Activated B cell treated with CpG ODN at 0.5 μM for 24 hours (primary cell): ENCODE measurements around the gene DNASE1L2. TPM values are rescaled to one million over a fixed set of nuclear protein-coding genes. Genes with fewer than 3 reads are reported as not detected.

Experiments used
- ATAC-seq: fragments of 200-7000 bp; cut with Tn5 transposase; one replicate; pipeline ENCODE4 v1.10.0; 2021; ENCODE audit warnings: low read depth, mild to moderate bottlenecking, moderate library complexity
- CTCF ChIA-PET: fragments of 350-600 bp; sonication (Branson Sonifier 250); formaldehyde crosslinking; loops from one replicate; lab custom pipeline; 2021; ENCODE audit warnings: antibody characterized with exemption; lab: Charles Lee
- POLR2A ChIA-PET: fragments of 350-600 bp; sonication (Branson Sonifier 250); formaldehyde crosslinking; loops from one replicate; lab custom pipeline; 2021; ENCODE audit warnings: antibody characterized with exemption; lab: Charles Lee
- DNase-seq: peaks from one replicate; pipeline ENCODE4 v3.0.0; 2022
- H3K27ac Mint-ChIP-seq: one replicate; pipeline ENCODE4 v1.8.0; 2020; ENCODE audit warnings: mixed read lengths
- H3K27me3 Mint-ChIP-seq: one replicate; pipeline ENCODE4 v1.8.0; 2021; ENCODE audit warnings: mixed read lengths
- H3K36me3 Mint-ChIP-seq: one replicate; pipeline ENCODE4 v1.8.0; 2021; ENCODE audit warnings: low read depth, mixed read lengths
- H3K4me1 Mint-ChIP-seq: one replicate; pipeline ENCODE4 v1.8.0; 2021; ENCODE audit warnings: mixed read lengths
- H3K4me3 Mint-ChIP-seq: one replicate; pipeline ENCODE4 v1.8.0; 2020; ENCODE audit warnings: mild to moderate bottlenecking, mixed read lengths
- H3K9me3 Mint-ChIP-seq: one replicate; pipeline ENCODE4 v1.8.0; 2020; ENCODE audit warnings: mixed read lengths
- intact Hi-C: fragments of 100-400 bp; cut with micrococcal nuclease; formaldehyde crosslinking; loops from one replicate; pipeline ENCODE4 v1.15.1; 2024
- total RNA-seq: library from RNA; stranded (reverse); gene quantifications from 2 replicates; pipeline ENCODE4 v1.2.3, GENCODE V29; 2022
- TF ChIP-seq, protein P1 (sequence below): fragments of 200-600 bp; IDR thresholded peaks from one replicate; pipeline ENCODE4 v1.8.0; 2022; ENCODE audit warnings: antibody characterized with exemption, mild to moderate bottlenecking

The DNASE1L2 gene
- total RNA-seq, 1 donor from 2014 or later: 1.3 TPM

DNA sequence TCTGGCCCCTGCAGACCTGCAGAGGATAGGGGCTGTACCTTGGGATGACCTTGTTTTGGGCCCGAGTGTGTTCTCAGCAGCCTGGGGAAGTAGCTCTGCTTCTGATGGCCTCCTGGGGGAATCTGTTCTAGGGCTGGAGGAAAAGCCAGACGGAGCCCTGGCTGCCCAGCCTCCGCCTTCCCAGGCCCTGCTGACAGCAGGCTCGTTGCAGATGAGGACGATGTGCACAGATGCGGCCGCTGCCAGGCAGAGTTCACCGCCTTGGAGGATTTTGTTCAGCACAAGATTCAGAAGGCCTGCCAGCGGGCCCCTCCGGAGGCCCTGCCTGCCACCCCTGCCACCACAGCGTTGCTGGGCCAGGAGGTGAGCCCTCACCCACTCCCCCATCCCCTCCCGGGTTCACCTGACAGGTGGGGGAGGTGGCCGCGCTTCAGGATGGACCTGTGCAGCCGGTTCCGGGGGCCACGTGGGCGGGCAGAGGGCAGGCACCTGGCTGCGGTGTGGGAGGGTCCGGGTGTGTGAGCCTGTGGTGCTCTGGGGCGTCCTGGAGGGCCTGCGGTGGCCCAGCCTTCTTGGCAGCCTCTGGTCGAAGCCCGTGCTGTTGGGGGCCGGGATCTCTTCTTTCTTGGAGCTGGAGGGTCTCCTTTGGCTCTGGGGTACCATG, 8.0 kb upstream of the DNASE1L2 start:
- no peak for DNase-seq
- intact Hi-C loops: loop anchor here (10.0 kb wide), 1 partner anchor 197 kb away; the partner anchor contains the start of gene CCNF
- Mint-ChIP-seq H3K4me3 (no peak overlapping the region), H3K27ac (no peak overlapping the region), H3K4me1 (peaks cover 20% of the 10 kb centered on the region), H3K9me3 (no peaks in the 10 kb centered on the region), H3K27me3 (no peaks in the 10 kb centered on the region), H3K36me3 (peaks cover 39% of the 10 kb centered on the region)
- ChIA-PET CTCF (no interaction called here), POLR2A (interaction anchor here (0.5 to 0.7 kb wide), 2 partner anchors 25 to 276 kb away, joined by 3 to 4 read pairs; no protein-coding TSS in a partner anchor)
- no peak for ATAC-seq
- TF ChIP-seq, protein P1, sequence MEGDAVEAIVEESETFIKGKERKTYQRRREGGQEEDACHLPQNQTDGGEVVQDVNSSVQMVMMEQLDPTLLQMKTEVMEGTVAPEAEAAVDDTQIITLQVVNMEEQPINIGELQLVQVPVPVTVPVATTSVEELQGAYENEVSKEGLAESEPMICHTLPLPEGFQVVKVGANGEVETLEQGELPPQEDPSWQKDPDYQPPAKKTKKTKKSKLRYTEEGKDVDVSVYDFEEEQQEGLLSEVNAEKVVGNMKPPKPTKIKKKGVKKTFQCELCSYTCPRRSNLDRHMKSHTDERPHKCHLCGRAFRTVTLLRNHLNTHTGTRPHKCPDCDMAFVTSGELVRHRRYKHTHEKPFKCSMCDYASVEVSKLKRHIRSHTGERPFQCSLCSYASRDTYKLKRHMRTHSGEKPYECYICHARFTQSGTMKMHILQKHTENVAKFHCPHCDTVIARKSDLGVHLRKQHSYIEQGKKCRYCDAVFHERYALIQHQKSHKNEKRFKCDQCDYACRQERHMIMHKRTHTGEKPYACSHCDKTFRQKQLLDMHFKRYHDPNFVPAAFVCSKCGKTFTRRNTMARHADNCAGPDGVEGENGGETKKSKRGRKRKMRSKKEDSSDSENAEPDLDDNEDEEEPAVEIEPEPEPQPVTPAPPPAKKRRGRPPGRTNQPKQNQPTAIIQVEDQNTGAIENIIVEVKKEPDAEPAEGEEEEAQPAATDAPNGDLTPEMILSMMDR: no peak

DNA sequence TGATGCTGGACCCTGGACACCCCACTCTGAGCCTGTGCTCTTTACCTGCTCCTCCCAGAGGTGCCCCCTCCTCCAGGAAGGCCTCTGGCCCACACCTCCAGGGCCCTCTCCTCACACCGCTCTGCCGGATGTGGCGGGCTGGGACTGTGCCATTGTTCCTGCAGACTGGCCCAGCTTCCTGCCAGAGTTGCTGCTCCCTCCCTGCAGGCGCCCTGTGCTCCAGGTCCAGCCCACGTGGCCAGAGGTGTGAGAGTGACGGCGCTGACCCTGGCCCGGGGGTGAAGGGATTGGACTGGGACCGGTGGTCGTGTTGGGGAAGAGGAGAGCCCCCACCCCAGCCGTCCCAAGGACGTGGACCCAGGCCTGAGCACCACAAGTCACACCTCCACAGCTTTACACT, 7.2 kb upstream of the DNASE1L2 start:
- DNase-seq (no peak), ATAC-seq (no peak)
- Mint-ChIP-seq H3K9me3 (no peaks in the 10 kb centered on the region), H3K27ac (no peak overlapping the region), H3K4me1 (peaks cover 18% of the 10 kb centered on the region), H3K36me3 (peaks cover 42% of the 10 kb centered on the region), H3K4me3 (no peak overlapping the region), H3K27me3 (no peaks in the 10 kb centered on the region)
- ChIA-PET CTCF (no interaction called here), POLR2A (no interaction called here)
- intact Hi-C loops: loop anchor here (10.0 kb wide), 1 partner anchor 196 kb away; the partner anchor contains the start of gene CCNF
- TF ChIP-seq, protein P1: no peak

DNA sequence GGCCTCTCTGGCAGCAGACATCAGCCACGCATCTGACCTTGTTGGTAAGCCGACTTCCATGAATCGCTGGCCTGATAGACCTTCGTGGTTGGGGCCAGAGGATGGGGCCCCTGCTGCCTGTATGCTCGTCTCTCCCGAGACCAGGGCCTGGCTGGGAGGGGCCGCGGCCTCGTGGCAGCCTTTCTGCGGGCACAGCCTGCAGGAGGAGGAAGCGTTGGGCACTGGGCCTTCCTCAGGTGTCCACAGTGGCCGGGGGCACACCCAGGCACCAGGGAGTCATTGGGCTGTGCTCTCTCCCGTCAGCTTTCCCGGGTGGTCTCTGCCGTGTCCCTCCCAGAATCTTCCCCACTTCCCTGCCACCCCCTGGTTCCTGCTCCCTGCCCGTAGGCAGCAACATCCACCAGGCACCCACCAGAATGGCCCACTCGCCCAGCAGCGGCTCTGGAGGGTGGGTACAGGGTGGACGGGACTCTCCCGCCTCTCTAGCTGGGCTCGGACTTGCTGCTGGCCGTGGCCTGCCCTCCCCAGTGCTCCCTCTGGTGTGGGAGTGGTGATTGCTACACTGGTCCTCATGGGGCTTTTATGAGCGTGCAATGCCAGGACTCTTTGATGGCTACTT, 6.5 kb upstream of the DNASE1L2 start:
- Mint-ChIP-seq H3K4me3 (no peak overlapping the region), H3K9me3 (no peaks in the 10 kb centered on the region), H3K27ac (no peak overlapping the region), H3K27me3 (no peaks in the 10 kb centered on the region), H3K36me3 (peaks cover 47% of the 10 kb centered on the region), H3K4me1 (peaks cover 11% of the 10 kb centered on the region)
- ATAC-seq (no peak), DNase-seq (no peak)
- CTCF ChIA-PET: no interaction called here
- intact Hi-C loops: loop anchor here (10.0 kb wide), 1 partner anchor 195 kb away; the partner anchor contains the start of gene CCNF
- TF ChIP-seq, protein P1: no peak
- POLR2A ChIA-PET: no interaction called here

DNA sequence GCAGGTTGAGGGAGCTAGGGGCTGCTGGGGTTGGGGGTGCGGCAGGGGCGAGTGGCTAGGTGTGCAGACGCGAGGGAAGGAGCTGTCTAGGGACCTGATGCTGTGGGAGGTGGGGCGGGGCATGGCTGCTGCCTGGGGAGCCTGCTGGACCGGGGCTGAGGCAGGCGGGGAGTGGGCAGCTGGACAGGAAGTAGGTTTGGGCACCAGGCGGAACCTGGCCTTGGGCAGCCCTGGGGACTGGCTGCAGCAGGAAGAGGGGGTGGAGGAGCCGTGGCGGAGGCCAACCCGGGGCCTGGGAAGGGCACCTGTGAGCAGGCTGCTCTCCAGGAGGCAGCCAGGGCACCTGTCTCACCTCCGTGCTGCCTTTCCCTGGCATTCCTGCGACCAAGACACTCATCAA, 5.9 kb upstream of the DNASE1L2 start:
- peaks cover under 1% of the 10 kb centered on the region for H3K27me3 Mint-ChIP-seq
- CTCF ChIA-PET: no interaction called here
- no peak for DNase-seq
- POLR2A ChIA-PET: interaction anchor here (0.5 kb wide), 1 partner anchor 88 kb away, joined by 3 read pairs; no protein-coding TSS in a partner anchor
- peaks cover 7% of the 10 kb centered on the region for H3K4me1 Mint-ChIP-seq
- H3K27ac Mint-ChIP-seq: no peak overlapping the region
- intact Hi-C loops: no loop called here
- peaks cover 52% of the 10 kb centered on the region for H3K36me3 Mint-ChIP-seq
- no peak overlapping the region for H3K4me3 Mint-ChIP-seq
- no peak for ATAC-seq
- no peaks in the 10 kb centered on the region for H3K9me3 Mint-ChIP-seq
- TF ChIP-seq, protein P1: no peak
